AG04449 (cell line): ENCODE data around the gene CCDC54.
"Not testable (repeated sequence)": the region's sequence is repeated elsewhere in the genome, so short reads cannot be mapped to it uniquely, and the experiment has no call there.

Source experiments
- CTCF ChIA-PET: fragments of 350-600 bp; formaldehyde crosslinking; extraction: SDS; loops from one replicate; lab custom pipeline; 2021; ENCODE audit warnings: antibody characterized with exemption; lab: Yijun Ruan, JAX
- POLR2A ChIA-PET: fragments of 400-600, 350-600 bp; formaldehyde crosslinking; extraction: SDS; loops from one replicate; lab custom pipeline; 2020; ENCODE audit warnings: antibody characterized with exemption, inconsistent platforms; lab: Yijun Ruan, JAX
- DNase-seq: peaks from one replicate; pipeline ENCODE4 v3.0.0-alpha.2; 2010; ENCODE audit warnings: low read depth, low spot score
- H3K4me3 ChIP-seq: 2 replicates; pipeline ENCODE4 v1.5.1; 2011; ENCODE audit warnings: low read depth, mild to moderate bottlenecking, control low read depth, low read length
- TF ChIP-seq, protein P1 (sequence below): IDR thresholded peaks from one replicate; pipeline ENCODE4 v1.5.1; 2011; ENCODE audit warnings: mild to moderate bottlenecking, moderate library complexity, low read length, control low read depth, inconsistent platforms; ENCODE audit not compliant: insufficient read depth; ENCODE audit errors: missing control alignments

Gene CCDC54

DNA sequence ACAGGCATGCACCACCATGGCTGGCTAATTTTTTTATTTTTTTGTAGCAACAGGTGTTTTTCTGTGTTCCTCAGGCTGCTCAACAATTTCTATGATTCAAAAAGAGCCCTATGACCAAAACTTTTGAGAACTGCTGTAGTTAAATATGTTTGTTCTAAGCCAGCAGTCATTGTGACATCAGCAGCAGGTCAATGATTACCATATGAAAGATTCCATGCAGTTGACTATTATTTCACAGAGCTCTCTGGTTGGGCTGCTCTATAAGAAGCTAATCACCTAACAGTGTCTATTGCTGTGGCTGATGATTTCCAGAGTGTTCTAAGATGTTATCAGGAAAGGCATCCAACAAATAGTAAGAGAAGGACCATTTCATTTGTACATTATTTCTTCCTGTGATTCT is at the start of gene CCDC54:
Gene CCDC54, plus strand, starts transcription at position 289 of the 400 bp plus-strand sequence. CDS start 149 bp downstream, outside the sequence.
- ChIA-PET POLR2A (no interaction called here), CTCF (interaction anchor here (1.5 kb wide), 1 partner anchor 52 kb away, joined by 4 read pairs; no protein-coding TSS in a partner anchor)
- no peak for DNase-seq
- no peak within 1 kb of the TSS for H3K4me3 ChIP-seq
- TF ChIP-seq, protein P1, sequence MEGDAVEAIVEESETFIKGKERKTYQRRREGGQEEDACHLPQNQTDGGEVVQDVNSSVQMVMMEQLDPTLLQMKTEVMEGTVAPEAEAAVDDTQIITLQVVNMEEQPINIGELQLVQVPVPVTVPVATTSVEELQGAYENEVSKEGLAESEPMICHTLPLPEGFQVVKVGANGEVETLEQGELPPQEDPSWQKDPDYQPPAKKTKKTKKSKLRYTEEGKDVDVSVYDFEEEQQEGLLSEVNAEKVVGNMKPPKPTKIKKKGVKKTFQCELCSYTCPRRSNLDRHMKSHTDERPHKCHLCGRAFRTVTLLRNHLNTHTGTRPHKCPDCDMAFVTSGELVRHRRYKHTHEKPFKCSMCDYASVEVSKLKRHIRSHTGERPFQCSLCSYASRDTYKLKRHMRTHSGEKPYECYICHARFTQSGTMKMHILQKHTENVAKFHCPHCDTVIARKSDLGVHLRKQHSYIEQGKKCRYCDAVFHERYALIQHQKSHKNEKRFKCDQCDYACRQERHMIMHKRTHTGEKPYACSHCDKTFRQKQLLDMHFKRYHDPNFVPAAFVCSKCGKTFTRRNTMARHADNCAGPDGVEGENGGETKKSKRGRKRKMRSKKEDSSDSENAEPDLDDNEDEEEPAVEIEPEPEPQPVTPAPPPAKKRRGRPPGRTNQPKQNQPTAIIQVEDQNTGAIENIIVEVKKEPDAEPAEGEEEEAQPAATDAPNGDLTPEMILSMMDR, result no peak

GRCh38 chr3:107328069-107328468 is 49.2 kb upstream of the CCDC54 start:
- ChIA-PET CTCF (no interaction called here), POLR2A (no interaction called here)
- DNase-seq, result no peak
- no peak overlapping the region for H3K4me3 ChIP-seq
- TF ChIP-seq, protein P1, result no peak

DNA sequence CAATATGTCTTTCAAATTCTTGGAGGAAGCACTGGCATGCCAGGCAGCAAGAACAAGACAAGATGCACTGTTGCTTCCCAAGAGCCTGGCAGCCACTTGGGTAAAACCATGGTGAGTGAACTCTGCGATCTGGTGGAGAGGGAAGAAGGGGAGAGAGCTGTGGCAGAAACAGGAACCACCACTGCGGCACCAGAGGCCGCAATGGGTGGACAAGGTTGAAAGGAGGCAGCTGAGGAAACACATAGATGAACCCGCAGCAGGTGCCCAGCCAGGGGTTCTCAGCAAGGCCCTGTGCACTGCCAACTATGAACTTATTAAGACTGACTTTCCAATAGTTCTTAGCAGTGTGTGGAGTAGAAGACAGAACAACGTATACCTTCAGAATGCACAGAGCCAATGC is 48.2 kb upstream of the CCDC54 start:
- TF ChIP-seq, protein P1, result no peak
- CTCF ChIA-PET, result no interaction called here

DNA sequence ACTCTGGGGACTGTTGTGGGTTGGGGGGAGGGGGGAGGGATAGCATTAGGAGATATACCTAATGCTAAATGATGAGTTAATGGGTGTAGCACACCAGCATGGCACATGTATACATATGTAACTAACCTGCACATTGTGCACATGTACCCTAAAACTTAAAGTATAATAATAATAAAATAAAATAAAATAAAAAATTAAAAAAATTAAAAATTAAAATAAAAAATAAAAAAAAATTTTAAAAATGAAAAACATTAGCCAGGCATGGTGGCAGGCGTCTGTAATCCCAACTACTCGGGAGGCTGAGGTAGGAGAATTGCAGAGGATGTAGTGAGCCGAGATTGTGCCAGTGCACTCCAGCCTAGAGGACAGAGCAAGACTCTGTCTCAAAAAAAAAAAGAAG is 37.5 kb upstream of the CCDC54 start:
- CTCF ChIA-PET, DNase-seq, POLR2A ChIA-PET, H3K4me3 ChIP-seq: not testable (repeated sequence)

More for the DNA sequence above, 48.2 kb upstream of the CCDC54 start:
- H3K4me3 ChIP-seq, result no peak overlapping the region
- no peak for DNase-seq
- POLR2A ChIA-PET, result no interaction called here

- DNase-seq, result no peak
- H3K4me3 ChIP-seq, result no peak overlapping the region
- TF ChIP-seq, protein P1, result no peak
- ChIA-PET POLR2A (no interaction called here), CTCF (no interaction called here)
Observed at GRCh38 chr3:107344722-107345121, 32.5 kb upstream of the CCDC54 start.

DNA sequence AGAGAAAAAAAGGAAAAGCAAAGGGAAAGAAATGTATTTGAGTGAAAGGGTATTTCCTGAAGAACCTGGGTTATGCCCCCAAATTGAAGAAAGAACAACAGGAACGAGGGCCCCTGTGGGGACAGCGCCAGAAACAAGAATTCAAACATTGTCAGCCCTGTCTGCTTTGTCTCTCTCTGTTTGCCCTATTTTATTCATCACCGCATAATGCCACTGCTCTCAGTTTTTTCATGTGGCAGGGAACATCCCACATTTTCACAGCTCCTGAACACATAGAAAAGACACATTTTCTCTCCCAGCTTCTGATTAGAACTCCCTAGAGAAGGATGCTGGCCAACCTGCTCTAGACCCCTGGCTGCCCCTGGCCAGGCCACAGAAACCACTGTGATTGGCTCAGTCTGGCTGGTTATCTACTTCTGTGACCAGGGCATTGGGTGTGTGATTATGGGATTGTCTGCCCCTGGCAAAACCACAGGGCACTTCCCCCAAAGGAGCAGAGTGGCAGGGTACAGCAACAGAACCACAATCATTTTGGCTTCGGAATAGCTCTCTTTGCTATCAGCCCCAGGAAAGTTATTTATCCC is 31.3 kb upstream of the CCDC54 start:
- CTCF ChIA-PET, result interaction anchor here (1.2 to 3.5 kb wide), 2 partner anchors 74 to 75 kb away, joined by 6 to 11 read pairs; no protein-coding TSS in a partner anchor
- no peak overlapping the region for H3K4me3 ChIP-seq
- DNase-seq, result no peak
- POLR2A ChIA-PET, result no interaction called here
- TF ChIP-seq, protein P1, result no peak

DNA sequence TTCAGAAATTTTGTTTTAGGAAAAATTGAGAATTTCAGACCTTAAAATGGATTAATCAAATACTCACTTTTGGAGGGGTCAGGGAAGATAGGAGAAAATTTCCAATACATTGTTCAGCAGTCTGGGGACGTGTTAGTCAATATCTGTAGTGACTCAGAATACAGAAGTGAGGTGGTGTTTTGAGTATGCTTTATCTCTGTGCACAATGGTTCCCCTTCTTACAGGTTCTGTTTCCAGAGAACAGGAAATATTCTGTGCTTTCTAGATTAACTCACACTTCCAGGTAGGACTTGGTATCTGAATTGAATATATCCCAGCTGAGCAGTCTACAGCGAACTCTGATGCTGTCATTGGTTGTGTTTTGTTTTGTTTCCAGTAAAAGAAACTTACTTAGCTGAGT is 30.7 kb upstream of the CCDC54 start:
- CTCF ChIA-PET, result interaction anchor here (1.2 to 3.5 kb wide), 2 partner anchors 75 kb away, joined by 6 to 11 read pairs; no protein-coding TSS in a partner anchor
- no peak overlapping the region for H3K4me3 ChIP-seq
- DNase-seq, result no peak
- TF ChIP-seq, protein P1, result no peak
- POLR2A ChIA-PET, result no interaction called here
